GM23338 (cell line): Measurements from ENCODE around the gene GLYATL1B. TPM values are rescaled to one million over a fixed set of nuclear protein-coding genes. Genes with fewer than 3 reads are reported as not detected.
"Not testable (repeated sequence)": the region's sequence is repeated elsewhere in the genome, so short reads cannot be mapped to it uniquely, and the experiment has no call there.

Source experiments
- ATAC-seq: fragments of 200-7000 bp; cut with Tn5 transposase; 3 replicates; pipeline ENCODE4 v1.9.1; 2020
- DNase-seq: peaks from one replicate; pipeline ENCODE4 v3.0.0-alpha.2; 2015; ENCODE audit warnings: low spot score
- H2AFZ ChIP-seq: fragments of 200-600 bp; sonication (generic); 2 replicates; pipeline ENCODE4 v1.8.0; 2016; ENCODE audit warnings: antibody characterized with exemption, mild to moderate bottlenecking, moderate library complexity
- H3F3A ChIP-seq: fragments of 200-600 bp; sonication (generic); replicated peaks from 2 replicates; pipeline ENCODE4 v1.8.0; 2017; ENCODE audit warnings: antibody characterized with exemption, mixed run types, low read depth
- H3K27ac ChIP-seq: fragments of 200-600 bp; sonication (generic); 2 replicates; pipeline ENCODE4 v1.6.1; 2016; ENCODE audit warnings: low read depth
- H3K27me3 ChIP-seq: fragments of 200-600 bp; sonication (generic); 2 replicates; pipeline ENCODE4 v1.8.0; 2016; ENCODE audit warnings: mild to moderate bottlenecking, mixed run types, moderate library complexity; ENCODE audit not compliant: insufficient read depth
- H3K36me3 ChIP-seq: fragments of 200-600 bp; sonication (generic); 2 replicates; pipeline ENCODE4 v1.8.0; 2016; ENCODE audit warnings: mild to moderate bottlenecking; ENCODE audit not compliant: insufficient read depth
- H3K4me1 ChIP-seq: fragments of 200-600 bp; sonication (generic); 2 replicates; pipeline ENCODE4 v1.8.0; 2016; ENCODE audit warnings: mild to moderate bottlenecking, moderate library complexity; ENCODE audit not compliant: insufficient read depth
- H3K4me2 ChIP-seq: fragments of 200-600 bp; sonication (generic); 2 replicates; pipeline ENCODE4 v1.7.1; 2017; ENCODE audit warnings: mixed run types
- H3K4me3 ChIP-seq: fragments of 200-600 bp; sonication (generic); 2 replicates; pipeline ENCODE4 v1.6.1; 2016; ENCODE audit warnings: mixed run types
- H3K79me2 ChIP-seq: fragments of 200-600 bp; sonication (generic); replicated peaks from 2 replicates; pipeline ENCODE4 v1.8.0; 2017; ENCODE audit warnings: mild to moderate bottlenecking; ENCODE audit not compliant: insufficient read depth
- H3K9me2 ChIP-seq: fragments of 200-600 bp; sonication (generic); 2 replicates; pipeline ENCODE4 v1.8.0; 2017; ENCODE audit not compliant: insufficient read depth
- H4K20me1 ChIP-seq: fragments of 200-600 bp; sonication (generic); replicated peaks from 2 replicates; pipeline ENCODE4 v1.8.0; 2017; ENCODE audit warnings: mild to moderate bottlenecking; ENCODE audit not compliant: insufficient read depth
- H3K27ac Mint-ChIP-seq: 2 replicates; pipeline ENCODE4 v1.8.0; 2020; ENCODE audit warnings: inconsistent platforms, mild to moderate bottlenecking, moderate library complexity, mixed read lengths
- H3K27me3 Mint-ChIP-seq: 3 replicates; pipeline ENCODE4 v1.8.0; 2022; ENCODE audit warnings: low read depth, mild to moderate bottlenecking, moderate library complexity, mixed read lengths, inconsistent platforms; ENCODE audit not compliant: insufficient read depth, poor library complexity
- H3K36me3 Mint-ChIP-seq: 3 replicates; pipeline ENCODE4 v1.8.0; 2021; ENCODE audit warnings: low read depth, mild to moderate bottlenecking, inconsistent platforms, moderate library complexity, mixed read lengths
- H3K4me1 Mint-ChIP-seq: 3 replicates; pipeline ENCODE4 v1.8.0; 2020; ENCODE audit warnings: mild to moderate bottlenecking, inconsistent platforms, mixed read lengths
- H3K4me3 Mint-ChIP-seq: 3 replicates; pipeline ENCODE4 v1.8.0; 2021; ENCODE audit warnings: moderate library complexity, mild to moderate bottlenecking, inconsistent platforms, mixed read lengths
- H3K9me3 Mint-ChIP-seq: 3 replicates; pipeline ENCODE4 v1.8.0; 2020; ENCODE audit warnings: moderate library complexity, mild to moderate bottlenecking, inconsistent platforms, mixed read lengths
- EZH2 ChIP-seq: fragments of 200-600 bp; sonication (generic); IDR thresholded peaks from one replicate; pipeline ENCODE4 v1.8.0; 2017; ENCODE audit warnings: antibody characterized with exemption, mild to moderate bottlenecking, low read depth; ENCODE audit not compliant: unreplicated experiment
- EZH2phosphoT487 ChIP-seq: fragments of 200-600 bp; sonication (generic); IDR thresholded peaks from one replicate; pipeline ENCODE4 v1.8.1; 2018; ENCODE audit warnings: antibody characterized with exemption; ENCODE audit not compliant: unreplicated experiment
- JUNB ChIP-seq: IDR thresholded peaks from one replicate; pipeline ENCODE4 v1.6.1; 2016; ENCODE audit warnings: antibody characterized with exemption; ENCODE audit not compliant: unreplicated experiment
- NANOG ChIP-seq: IDR thresholded peaks from 2 replicates; pipeline ENCODE4 v1.6.1; 2016; ENCODE audit warnings: antibody characterized with exemption, borderline replicate concordance
- STAT1 ChIP-seq: IDR thresholded peaks from one replicate; pipeline ENCODE4 v1.6.1; 2016; ENCODE audit warnings: antibody characterized with exemption; ENCODE audit not compliant: unreplicated experiment
- ZNF331 ChIP-seq: fragments of 250-450 bp; sonication (Bioruptor Pico); IDR thresholded peaks from 2 replicates; pipeline ENCODE4 v1.5.0; 2020; ENCODE audit warnings: low read depth, mild to moderate bottlenecking, moderate library complexity
- polyA plus RNA-seq: library from polyadenylated mRNA; unstranded; fragments of >200 nt; fragmentation: Nextera tagmentation; extraction: Ambion mirVana; gene quantifications from 2 replicates; pipeline ENCODE4 v1.2.1, GENCODE V29; 2016
- total RNA-seq: library from RNA; depleted of rRNA; stranded (reverse); fragments of >200 nt; shearing (Covaris generic); gene quantifications from 2 replicates; pipeline ENCODE4 v1.2.3, GENCODE V29; 2014
- TF ChIP-seq, protein P1 (sequence below): IDR thresholded peaks from 2 replicates; pipeline ENCODE4 v1.6.1; 2016; ENCODE audit warnings: antibody characterized with exemption
- TF ChIP-seq, protein P2 (sequence below), 2 experiments: fragments of 200-600 bp in 1 of 2; sonication (generic) in 1 of 2; conservative IDR thresholded peaks; 2 replicates each; pipeline versions ENCODE4 v1.5.1 to v1.6.1; 2016 to 2017; ENCODE audit warnings: antibody characterized with exemption in 2 of 2, low read depth in 2 of 2, mild to moderate bottlenecking in 2 of 2, moderate library complexity in 1 of 2
- TF ChIP-seq, protein P3 (sequence below): fragments of 250-450 bp; sonication (Bioruptor Pico); IDR thresholded peaks from 2 replicates; pipeline ENCODE4 v1.5.0; 2020; ENCODE audit warnings: mild to moderate bottlenecking, moderate library complexity

Gene GLYATL1B
- total and polyA plus RNA-seq, 2 experiments from 2014 or later = 0.27 to 0.90 TPM

DNA sequence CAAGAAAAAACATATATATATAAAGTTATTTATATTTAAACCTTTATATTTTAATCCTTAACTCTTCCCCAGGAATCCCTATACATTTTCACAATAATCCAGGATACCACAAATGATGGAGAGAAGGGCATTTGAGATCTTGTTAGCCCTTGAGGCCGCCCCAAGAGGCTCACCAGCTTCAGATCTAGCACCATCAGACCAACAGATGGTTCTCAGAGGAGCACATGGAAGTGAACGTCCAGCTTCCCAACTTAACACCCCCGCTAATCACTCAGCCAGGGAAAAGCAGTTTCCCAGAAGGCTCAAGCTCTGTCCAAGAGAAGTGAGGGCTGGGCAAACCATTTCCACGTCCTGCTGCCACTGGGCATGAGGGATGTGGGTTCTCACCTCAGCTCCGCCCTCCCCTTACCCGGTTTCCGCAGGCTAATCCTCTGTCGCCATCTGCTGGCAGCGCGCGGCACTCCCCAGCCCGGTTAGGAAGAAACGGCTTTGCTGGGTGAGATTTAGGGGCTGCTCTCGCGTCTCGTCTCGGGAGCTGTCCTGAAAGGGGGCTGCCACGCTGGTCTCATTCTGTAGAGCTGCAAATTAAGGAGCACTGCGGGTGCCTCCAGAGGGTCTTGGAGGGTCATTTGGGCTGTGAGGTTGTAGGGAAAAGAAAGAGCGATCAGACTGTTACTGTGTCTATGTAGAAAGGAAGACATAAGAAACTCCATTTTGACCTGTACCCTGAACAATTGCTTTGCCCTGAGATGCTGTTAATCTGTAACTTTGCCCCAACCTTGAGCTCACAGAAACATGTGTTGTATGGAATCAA lies 49.7 kb downstream of the GLYATL1B start:
- H3K36me3 ChIP-seq = peaks cover 12% of the 10 kb centered on the region
- no peaks in the 10 kb centered on the region for H3F3A ChIP-seq
- peaks cover 2% of the 10 kb centered on the region for H3K27me3 Mint-ChIP-seq
- peak overlapping the region; percentile 84; the same call in 1 of the 2 replicates for H2AFZ ChIP-seq
- no peaks in the 10 kb centered on the region for H3K9me2 ChIP-seq
- no peak overlapping the region for H3K27ac ChIP-seq
- peaks cover 37% of the 10 kb centered on the region for H3K9me3 Mint-ChIP-seq
- ATAC-seq (peak; percentile 100), DNase-seq (peak; percentile 88)
- H3K36me3 Mint-ChIP-seq = peaks cover 48% of the 10 kb centered on the region
- peak overlapping the region; percentile 53; the same call in 2 of the 3 replicates for H3K4me3 Mint-ChIP-seq
- peak overlapping the region; percentile 70; the same call in 1 of the 2 replicates for H3K4me2 ChIP-seq
- no peaks in the 10 kb centered on the region for H3K27me3 ChIP-seq
- no peak overlapping the region for H3K27ac Mint-ChIP-seq
- H3K4me1 Mint-ChIP-seq = no peaks in the 10 kb centered on the region
- H3K79me2 ChIP-seq = no peaks in the 10 kb centered on the region
- H3K4me1 ChIP-seq = no peaks in the 10 kb centered on the region
- H3K4me3 ChIP-seq = no peak overlapping the region
- no peaks in the 10 kb centered on the region for H4K20me1 ChIP-seq
- no peak for TF ChIP-seq STAT1
- TF ChIP-seq, protein P1, sequence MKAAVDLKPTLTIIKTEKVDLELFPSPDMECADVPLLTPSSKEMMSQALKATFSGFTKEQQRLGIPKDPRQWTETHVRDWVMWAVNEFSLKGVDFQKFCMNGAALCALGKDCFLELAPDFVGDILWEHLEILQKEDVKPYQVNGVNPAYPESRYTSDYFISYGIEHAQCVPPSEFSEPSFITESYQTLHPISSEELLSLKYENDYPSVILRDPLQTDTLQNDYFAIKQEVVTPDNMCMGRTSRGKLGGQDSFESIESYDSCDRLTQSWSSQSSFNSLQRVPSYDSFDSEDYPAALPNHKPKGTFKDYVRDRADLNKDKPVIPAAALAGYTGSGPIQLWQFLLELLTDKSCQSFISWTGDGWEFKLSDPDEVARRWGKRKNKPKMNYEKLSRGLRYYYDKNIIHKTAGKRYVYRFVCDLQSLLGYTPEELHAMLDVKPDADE = no peak
- TF ChIP-seq JUNB = no peak
- TF ChIP-seq, protein P2, sequence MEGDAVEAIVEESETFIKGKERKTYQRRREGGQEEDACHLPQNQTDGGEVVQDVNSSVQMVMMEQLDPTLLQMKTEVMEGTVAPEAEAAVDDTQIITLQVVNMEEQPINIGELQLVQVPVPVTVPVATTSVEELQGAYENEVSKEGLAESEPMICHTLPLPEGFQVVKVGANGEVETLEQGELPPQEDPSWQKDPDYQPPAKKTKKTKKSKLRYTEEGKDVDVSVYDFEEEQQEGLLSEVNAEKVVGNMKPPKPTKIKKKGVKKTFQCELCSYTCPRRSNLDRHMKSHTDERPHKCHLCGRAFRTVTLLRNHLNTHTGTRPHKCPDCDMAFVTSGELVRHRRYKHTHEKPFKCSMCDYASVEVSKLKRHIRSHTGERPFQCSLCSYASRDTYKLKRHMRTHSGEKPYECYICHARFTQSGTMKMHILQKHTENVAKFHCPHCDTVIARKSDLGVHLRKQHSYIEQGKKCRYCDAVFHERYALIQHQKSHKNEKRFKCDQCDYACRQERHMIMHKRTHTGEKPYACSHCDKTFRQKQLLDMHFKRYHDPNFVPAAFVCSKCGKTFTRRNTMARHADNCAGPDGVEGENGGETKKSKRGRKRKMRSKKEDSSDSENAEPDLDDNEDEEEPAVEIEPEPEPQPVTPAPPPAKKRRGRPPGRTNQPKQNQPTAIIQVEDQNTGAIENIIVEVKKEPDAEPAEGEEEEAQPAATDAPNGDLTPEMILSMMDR (conservative IDR thresholded peaks at IDR 0.05; ENCODE audit: low read depth in 2 of 2) = peak; percentile 97 to 98
- TF ChIP-seq ZNF331 (CRISPR knock-in tag) = no peak
- TF ChIP-seq NANOG = no peak
- TF ChIP-seq EZH2 = no peak
- TF ChIP-seq, protein P3, sequence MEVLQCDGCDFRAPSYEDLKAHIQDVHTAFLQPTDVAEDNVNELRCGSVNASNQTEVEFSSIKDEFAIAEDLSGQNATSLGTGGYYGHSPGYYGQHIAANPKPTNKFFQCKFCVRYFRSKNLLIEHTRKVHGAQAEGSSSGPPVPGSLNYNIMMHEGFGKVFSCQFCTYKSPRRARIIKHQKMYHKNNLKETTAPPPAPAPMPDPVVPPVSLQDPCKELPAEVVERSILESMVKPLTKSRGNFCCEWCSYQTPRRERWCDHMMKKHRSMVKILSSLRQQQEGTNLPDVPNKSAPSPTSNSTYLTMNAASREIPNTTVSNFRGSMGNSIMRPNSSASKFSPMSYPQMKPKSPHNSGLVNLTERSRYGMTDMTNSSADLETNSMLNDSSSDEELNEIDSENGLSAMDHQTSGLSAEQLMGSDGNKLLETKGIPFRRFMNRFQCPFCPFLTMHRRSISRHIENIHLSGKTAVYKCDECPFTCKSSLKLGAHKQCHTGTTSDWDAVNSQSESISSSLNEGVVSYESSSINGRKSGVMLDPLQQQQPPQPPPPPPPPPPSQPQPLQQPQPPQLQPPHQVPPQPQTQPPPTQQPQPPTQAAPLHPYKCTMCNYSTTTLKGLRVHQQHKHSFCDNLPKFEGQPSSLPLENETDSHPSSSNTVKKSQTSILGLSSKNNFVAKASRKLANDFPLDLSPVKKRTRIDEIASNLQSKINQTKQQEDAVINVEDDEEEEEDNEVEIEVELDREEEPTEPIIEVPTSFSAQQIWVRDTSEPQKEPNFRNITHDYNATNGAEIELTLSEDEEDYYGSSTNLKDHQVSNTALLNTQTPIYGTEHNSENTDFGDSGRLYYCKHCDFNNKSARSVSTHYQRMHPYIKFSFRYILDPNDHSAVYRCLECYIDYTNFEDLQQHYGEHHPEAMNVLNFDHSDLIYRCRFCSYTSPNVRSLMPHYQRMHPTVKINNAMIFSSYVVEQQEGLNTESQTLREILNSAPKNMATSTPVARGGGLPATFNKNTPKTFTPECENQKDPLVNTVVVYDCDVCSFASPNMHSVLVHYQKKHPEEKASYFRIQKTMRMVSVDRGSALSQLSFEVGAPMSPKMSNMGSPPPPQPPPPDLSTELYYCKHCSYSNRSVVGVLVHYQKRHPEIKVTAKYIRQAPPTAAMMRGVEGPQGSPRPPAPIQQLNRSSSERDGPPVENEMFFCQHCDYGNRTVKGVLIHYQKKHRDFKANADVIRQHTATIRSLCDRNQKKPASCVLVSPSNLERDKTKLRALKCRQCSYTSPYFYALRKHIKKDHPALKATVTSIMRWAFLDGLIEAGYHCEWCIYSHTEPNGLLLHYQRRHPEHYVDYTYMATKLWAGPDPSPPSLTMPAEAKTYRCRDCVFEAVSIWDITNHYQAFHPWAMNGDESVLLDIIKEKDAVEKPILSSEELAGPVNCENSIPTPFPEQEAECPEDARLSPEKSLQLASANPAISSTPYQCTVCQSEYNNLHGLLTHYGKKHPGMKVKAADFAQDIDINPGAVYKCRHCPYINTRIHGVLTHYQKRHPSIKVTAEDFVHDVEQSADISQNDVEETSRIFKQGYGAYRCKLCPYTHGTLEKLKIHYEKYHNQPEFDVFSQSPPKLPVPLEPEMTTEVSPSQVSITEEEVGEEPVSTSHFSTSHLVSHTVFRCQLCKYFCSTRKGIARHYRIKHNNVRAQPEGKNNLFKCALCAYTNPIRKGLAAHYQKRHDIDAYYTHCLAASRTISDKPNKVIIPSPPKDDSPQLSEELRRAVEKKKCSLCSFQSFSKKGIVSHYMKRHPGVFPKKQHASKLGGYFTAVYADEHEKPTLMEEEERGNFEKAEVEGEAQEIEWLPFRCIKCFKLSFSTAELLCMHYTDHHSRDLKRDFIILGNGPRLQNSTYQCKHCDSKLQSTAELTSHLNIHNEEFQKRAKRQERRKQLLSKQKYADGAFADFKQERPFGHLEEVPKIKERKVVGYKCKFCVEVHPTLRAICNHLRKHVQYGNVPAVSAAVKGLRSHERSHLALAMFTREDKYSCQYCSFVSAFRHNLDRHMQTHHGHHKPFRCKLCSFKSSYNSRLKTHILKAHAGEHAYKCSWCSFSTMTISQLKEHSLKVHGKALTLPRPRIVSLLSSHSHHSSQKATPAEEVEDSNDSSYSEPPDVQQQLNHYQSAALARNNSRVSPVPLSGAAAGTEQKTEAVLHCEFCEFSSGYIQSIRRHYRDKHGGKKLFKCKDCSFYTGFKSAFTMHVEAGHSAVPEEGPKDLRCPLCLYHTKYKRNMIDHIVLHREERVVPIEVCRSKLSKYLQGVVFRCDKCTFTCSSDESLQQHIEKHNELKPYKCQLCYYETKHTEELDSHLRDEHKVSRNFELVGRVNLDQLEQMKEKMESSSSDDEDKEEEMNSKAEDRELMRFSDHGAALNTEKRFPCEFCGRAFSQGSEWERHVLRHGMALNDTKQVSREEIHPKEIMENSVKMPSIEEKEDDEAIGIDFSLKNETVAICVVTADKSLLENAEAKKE = no peak
- no peak for TF ChIP-seq EZH2phosphoT487

DNA sequence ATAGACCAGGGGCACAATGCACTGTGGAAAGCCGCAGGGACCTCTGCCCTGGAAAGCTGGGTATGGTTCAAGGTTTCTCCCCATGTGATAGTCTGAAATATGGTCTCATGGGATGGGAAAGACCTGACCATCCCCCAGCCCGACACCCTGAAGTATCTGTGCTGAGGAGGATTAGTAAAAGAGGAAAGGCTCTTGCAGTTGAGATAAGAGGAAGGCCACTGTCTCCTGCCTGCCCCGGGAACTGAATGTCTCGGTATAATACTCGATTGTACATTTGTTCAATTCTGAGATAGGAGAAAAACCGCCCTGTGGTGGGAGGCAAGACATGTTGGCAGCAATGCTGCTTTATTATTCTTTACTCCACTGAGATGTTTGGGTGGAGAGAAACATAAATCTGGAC lies 50.4 kb downstream of the GLYATL1B start:
- H3K27me3 ChIP-seq, H3K4me2 ChIP-seq, H2AFZ ChIP-seq, H3K27ac Mint-ChIP-seq, H3K4me1 ChIP-seq, H3K9me2 ChIP-seq, H3K4me3 Mint-ChIP-seq, DNase-seq, H3F3A ChIP-seq, H3K27me3 Mint-ChIP-seq, H3K4me3 ChIP-seq, H3K27ac ChIP-seq, H4K20me1 ChIP-seq, H3K79me2 ChIP-seq, ATAC-seq, H3K4me1 Mint-ChIP-seq: not testable (repeated sequence)
- Mint-ChIP-seq H3K36me3 (peaks cover 41% of the 10 kb centered on the region), H3K9me3 (peaks cover 30% of the 10 kb centered on the region)
- H3K36me3 ChIP-seq = peaks cover 12% of the 10 kb centered on the region
